ENCODE data around the gene DOCK10. TPM values are rescaled to one million over a fixed set of nuclear protein-coding genes. Genes with fewer than 3 reads are reported as not detected.
A peak's percentile ranks its signal among the peaks of the same experiment; 100 is the strongest.
"Not testable (repeated sequence)": the region's sequence is repeated elsewhere in the genome, so short reads cannot be mapped to it uniquely, and the experiment has no call there.

Gene DOCK10
- total RNA-seq, 1 donor from 2014 or later = 25.4 TPM

DNA sequence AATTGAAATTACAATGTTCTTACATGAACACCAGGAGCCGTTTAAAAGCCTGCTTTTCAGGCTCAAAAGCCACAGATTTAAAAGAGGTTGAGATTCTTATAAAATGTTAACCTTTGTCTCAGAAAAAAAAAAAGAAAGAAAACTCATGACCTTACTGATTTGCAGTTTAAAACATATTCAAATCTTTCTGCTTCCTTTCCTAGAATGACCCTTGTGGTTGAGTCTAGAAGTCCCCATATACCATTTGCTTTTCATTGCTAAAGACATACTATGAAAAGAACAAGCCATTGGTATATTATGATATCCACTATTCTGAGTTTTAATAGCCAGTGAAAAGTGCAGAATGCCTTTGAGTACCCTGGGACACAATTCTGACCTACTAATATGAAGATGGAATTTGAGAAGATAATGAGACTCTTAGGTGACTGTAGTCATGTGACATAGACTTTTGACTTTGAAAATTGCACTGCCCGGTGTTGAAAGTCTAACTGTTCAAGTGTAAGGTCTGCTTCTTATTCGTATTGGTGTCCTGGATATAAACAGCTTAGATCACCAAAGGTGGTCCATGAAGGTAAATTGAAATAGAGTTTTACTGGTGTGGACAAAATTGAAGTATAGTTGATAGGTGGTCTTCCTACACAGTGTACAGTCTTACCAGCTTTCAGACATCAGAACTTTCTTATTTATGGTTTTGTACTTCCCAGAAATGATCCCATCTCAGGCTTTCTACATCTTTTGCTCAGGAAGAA lies 117.0 kb downstream of the DOCK10 start:
- no peak for DNase-seq (ENCODE audit: low read depth, low spot score)

DNA sequence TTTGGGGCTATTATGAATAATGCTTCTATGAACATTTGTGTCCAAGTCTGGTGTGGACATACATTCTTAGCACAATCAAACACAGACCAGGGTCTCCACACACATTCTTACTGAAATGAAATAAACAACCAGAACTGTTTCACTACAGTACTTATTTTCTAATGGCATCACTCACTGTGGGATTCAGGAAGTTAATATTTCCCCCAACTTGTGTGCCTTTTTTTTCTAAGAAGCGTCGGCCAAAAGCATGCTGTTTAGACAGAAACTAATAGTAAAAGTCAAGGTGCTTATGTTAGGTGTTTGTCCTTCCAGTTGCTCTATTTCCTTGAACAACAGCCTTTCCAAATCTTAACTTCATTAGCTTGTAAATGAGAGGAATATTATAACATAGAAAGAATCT lies 117.6 kb downstream of the DOCK10 start:
- no peak for DNase-seq (ENCODE audit: low read depth, low spot score)

DNA sequence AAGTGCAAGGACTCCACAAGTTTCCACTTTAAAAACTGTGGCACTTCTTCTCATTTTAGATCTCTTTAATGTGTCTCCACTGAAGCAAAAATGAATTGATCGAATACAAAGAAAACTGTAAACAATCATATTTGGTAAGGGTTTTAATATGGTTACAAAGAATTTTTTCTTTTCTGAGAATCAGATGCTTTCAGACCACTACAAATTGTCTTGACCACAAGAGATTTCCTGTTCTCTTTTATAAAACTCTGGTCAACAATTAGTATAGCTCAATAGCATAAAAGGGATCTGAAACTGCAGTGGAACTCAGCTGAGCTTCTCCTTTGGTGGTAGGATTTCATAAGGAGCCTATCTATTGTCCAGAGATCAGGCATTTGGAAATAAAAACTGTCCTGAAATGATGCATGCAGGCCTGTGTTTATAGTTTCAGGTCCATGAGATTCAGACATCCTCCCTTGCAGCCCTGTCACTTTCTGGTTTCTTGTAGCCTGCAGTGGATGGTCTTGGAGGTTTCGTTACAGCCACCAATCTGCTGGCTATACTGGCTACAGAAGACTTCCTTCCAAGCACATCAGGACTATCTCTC lies 120.0 kb downstream of the DOCK10 start:
- DNase-seq (ENCODE audit: low read depth, low spot score) = no peak

DNA sequence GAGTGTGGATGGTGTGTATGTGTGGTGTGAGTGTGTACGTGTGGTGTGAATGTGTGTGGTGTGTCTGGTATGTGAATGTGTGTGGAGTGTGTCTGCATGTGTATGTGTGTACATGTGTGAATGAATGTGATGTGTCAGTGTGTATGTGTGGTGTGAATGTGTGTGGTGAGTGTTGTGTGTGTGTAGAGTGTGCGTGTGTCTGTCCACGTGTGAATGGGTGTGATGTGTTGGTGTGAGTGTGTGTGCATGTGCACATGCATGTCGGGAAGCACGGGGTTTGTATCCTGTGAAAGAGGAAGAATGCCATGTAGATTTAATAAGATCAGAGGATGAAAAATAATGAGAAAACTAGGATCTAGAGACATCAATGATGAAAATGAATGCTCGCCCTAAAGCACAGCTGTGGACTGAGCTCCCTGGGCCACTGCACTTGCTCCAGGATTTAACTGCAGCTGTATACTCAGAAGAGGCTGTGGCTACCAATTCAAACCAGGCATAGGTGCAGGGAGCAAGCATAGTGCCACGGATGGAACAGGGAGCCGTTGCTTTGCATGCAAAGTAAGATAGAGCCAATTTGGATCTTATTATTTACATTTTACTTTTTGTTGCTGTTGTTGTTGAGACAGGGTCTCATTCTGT lies 122.7 kb downstream of the DOCK10 start:
- DNase-seq (ENCODE audit: low read depth, low spot score) = no peak

DNA sequence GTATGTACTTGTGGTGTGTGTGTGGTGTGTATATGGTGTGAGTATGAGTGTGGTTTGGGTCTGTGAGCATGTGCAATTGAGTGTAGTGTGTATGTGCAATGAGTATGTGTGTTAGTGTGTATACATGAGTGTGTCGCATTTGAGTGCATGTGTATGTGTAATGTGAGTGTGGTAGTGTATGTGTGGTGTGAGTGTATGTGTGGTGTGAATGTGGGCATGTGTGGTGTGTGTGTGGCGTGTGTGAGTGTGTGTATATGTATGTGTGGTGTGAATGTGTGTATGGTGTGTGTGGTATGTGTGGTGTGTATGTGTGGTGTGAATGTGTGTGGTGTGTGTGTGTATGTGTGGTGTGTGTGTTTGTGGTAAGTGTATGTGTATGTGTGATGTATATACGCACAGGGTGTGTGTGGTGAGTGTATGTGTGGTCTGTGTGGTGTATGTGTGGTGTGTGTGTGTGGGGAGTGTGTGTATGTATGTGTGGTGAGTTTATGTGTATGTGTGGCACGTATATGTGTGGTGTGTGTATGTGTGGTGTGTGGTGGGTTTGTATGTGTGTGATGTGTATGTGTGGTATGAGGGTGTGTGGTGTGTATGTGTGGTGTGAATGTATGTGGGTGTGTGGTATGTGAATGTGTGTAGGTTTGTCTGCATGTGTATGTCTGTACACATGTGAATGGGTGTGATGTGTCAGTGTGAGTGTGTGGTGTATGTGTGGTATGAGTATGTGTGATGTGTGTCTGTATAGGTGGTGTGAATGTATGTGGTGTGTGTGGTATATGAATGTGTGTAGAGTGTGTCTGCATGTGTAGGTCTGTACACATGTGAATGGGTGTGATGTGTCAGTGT lies 123.4 kb downstream of the DOCK10 start:
- no peak for DNase-seq (ENCODE audit: low read depth, low spot score)

DNA sequence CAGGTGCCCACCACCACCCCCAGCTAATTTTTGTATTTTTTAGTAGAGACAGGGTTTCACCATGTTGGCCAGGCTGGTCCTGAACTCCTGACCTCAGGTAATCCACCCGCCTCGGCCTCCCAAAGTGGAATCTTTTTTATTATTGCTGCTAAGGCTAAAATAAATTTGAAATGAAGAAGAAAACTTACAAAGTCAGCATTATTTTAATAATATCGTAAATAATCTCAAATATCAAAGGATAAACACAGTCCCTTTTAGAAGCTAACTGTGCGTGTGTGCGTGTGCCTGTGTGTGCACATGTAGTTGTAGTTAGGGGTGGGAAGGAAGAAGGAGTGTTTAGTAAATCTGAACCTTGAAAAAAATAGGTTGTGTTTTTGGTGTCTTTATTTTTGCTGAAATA lies 125.0 kb downstream of the DOCK10 start:
- DNase-seq (ENCODE audit: low read depth, low spot score) = not testable (repeated sequence)

DNA sequence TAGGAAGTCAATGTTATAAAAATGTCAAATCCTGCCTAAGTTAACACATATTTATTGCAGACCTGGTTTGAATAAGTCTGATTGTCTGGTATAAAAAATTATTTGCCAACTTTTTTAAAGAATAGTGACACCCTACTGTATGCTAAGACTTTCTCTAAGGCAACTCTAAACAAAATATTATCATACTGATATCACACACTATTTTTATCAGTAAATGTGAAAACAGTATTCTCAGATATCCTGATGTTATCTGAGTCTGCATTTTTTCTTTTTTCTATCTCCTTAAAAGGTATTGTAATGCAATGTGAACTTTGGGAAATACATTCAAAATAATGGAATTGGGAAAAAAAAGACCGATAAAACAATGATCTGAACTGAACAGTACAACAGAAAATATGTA lies 127.1 kb downstream of the DOCK10 start:
- DNase-seq (ENCODE audit: low read depth, low spot score) = no peak

DNA sequence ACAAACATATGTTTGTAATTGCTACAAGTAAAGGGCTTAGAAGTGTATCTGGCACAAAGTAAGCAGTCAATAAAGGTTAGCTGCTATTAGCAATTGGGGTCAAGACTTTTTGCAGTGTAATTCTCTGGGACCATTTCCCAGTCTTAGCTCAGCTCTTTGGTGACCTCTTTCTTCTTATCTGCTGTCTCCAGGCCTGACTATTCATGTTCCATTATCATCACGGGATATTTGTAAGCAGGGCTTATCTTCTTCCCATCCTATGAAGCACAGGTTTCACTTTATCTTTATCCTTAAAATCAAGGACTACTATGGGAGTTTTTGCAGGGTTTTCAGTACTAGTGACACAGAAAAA lies 131.7 kb downstream of the DOCK10 start:
- DNase-seq (ENCODE audit: low read depth, low spot score) = peak; percentile 45

DNA sequence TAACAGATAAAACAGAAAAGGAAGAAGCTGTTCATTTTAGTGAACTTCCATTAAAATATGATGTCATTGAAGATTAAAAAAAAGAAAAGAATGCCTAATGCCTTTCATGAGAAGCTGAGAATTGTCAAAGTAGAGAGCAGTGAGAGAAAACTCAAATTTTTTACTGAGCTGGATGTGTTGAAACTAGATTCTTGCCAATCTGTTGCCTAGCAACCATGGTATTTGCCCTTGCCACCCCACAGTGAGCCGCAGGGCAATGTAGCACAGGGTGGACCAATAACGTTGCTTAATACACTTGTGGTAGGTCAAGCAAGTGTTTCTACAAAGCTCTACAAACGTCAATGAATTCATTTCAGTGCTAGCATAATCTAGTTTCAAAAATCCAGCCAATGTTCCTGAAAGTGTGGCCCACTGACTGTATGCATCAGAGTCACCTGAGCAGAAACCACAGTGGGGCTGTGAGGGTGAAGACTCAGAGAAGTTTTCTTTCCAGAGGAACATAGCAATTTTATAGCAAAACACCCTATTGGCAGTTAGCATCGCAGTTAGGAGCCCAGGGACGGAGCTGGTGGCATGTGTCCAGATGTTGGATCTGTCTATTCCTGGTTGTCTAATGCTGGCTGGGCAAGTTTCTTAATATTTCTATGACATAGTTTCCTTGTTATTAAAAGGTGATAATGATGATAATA lies 132.2 kb downstream of the DOCK10 start:
- DNase-seq (ENCODE audit: low read depth, low spot score) = peak; percentile 22

DNA sequence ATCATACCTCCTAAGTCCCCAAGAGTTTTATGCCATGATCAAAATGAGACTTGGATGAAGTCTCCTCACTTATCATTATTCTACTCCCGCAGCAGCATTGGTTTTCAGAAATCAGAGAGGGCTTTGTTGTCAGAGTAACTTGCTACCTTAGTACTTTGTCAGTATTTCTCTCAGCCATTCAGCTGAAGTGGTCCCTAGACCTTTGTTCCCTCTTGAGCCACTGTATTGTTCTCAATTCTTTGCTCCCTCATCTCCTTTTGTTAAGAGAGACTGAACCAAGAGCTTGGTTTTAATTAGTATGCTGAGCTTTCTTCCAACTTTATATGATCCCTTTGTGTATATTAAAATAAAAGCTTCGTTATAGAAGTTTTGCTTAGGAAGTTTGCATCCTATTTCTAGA lies 133.4 kb downstream of the DOCK10 start:
- no peak for DNase-seq (ENCODE audit: low read depth, low spot score)

DNA sequence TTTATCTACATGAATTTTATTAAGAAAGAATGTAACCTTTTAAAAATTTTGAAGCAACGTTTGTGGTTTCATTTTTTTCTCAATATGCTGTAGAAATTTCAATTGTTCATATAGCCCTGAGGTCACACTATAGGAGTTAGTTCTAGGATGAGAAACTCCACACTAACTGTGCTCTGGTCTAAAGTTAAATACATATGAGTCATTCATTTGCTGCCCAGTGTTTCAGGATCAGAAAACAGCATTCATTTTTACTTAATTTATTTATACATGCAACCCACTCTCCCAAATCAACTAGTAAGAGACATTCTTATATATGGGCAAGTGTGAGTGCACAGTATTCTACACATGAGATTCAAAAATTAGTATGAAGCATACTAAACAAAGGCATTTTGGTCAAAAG lies 137.9 kb downstream of the DOCK10 start:
- DNase-seq (ENCODE audit: low read depth, low spot score) = no peak

DNA sequence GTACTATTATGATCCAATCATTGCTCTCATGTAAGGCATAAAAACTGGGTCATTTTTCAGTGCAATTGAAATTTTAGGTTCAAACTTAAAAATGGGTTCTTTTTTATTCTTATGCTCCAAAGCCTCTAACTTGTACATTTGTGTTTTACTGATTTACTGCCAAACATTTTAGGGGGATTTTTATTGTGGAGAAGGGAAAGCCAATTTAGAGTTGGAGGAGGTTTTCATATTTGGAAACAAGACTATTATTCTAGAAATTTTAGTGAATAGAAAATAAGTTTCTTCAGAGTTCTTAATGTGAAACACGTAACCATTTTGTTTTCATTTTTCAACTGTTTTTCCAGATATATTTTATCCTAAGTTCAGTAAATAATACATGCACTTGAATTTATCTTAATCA lies 138.6 kb downstream of the DOCK10 start:
- no peak for DNase-seq (ENCODE audit: low read depth, low spot score)

DNA sequence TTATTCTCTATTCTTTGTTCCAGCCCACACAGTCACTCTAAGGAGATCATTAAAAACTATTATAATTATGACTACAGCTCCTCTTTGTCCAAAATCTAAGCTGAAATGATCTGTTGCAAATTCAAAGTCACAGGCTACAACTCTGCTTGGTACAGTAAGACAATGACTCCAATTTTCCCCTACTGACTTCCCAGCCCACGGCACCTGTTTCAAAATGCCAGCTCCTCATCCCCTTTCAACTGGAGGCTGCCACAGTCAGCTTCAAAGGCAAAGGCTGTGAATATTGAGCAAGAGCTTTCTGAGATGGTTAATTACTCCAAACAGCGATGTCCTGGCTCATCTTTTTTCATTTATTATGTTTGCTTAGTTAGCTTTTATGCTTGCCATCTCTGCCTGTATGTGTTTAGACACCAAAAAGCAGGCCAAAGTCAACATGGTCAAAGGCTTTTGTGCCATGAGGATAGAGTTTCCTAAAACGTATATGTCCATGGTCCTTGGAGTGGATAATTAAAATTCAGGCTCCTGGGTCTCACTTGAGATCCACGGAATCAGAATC lies 141.1 kb downstream of the DOCK10 start:
- no peak for DNase-seq (ENCODE audit: low read depth, low spot score)

DNA sequence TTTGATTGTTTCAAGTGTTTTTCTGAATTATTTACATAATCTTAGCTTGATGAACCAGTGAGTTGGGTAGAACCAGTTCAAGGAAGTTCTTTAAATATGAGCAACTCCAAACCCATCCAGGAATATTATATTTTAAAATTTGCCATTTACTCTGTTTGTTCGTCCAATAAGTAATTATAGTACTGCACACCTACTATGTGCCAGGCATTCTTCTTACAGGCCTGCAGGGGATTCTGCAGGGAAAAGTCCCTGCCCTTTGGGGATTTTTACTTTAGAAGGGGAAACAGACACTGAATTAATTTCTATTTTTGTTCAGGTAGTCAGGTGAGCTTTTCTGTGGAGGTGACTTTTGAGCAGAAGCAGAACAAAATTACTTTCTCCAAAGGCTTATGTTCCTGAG lies 146.9 kb downstream of the DOCK10 start:
- no peak for DNase-seq (ENCODE audit: low read depth, low spot score)

DNA sequence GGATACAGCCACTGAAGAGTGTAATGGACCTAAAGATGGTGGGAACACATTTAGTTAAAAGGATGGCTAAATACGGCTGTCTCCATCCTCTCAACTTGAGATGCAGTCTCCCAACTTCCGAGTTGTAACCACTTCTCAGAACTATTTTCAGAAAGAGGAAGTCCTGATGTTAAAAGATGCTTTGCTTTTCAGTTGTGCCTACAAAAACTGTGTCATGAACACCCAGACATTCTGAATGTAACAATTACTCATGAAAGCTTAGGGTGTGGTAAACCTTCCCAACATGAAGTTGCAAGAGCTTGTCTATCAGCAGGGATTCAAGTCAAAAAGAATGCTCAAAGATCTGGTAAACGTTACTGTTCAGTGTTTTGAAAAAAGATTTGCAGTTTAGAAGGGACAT lies 147.9 kb downstream of the DOCK10 start:
- DNase-seq (ENCODE audit: low read depth, low spot score) = no peak

DNA sequence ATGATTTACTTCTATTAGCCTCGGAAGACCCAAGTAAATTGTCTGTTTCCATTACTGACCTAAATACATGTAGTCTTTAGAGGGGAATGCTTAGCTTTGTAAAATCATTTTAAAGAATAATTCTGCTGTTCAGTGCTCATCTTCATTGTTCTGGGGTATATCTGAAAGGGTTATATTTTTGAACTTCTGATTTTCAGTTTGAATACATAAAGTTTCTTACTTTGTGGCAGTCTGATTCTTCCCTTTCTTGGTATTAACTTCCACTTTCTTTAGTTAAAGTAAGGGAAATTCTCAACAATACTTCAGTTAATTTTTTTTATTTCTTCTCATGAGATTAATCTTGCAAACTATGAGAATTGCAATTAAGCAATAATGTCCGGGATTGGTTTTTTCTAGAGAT lies 148.4 kb downstream of the DOCK10 start:
- no peak for DNase-seq (ENCODE audit: low read depth, low spot score)

DNA sequence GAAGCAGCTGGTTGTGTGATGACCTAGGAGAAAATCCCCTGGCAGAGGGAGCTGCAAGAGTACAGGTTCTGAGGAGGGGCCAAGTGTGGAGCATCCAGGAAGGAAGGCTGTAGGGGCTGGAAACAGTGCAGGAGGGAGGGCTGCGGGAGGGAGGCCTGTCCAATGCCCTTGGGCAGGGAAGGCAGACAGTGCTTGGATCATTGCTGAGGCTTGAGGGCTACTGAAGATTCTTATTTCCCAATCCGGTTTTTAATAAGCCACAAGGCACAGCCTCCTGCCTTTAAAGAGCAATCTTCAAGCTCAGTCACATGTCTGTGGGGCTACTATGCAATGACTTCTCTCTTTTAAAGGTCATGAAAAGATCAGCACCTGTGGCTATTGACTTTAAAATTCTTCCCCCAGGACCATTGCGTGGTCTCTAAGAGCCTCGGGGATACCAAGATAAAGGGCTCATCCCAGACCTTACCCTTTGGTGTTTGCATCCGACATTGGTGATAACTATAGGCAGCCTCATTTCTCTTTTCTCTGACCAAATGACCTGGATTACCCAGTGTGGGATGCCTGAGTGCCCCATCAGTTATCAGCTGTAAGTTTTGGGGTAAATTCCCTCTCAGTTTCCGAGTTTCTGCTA lies 149.6 kb downstream of the DOCK10 start:
- no peak for DNase-seq (ENCODE audit: low read depth, low spot score)

DNA sequence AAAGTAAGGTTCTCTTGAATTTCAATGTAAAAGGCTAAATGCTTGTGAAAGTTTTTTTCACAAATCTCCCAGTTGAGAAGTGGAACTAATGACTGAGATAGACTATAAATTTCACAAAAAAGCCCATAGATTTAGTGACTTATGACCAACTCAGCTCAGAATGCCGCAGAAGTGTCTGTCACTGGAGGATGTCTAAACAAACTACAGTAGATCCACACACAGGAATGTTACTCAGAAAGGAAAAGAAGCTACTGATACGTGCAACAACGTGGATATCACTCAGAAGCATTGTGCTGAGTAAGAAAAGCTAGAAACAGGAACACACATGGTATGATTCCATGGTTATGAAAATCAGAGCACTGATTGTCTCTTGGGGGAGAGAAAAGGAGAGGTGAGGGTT lies 151.9 kb downstream of the DOCK10 start:
- DNase-seq (ENCODE audit: low read depth, low spot score) = no peak

DNA sequence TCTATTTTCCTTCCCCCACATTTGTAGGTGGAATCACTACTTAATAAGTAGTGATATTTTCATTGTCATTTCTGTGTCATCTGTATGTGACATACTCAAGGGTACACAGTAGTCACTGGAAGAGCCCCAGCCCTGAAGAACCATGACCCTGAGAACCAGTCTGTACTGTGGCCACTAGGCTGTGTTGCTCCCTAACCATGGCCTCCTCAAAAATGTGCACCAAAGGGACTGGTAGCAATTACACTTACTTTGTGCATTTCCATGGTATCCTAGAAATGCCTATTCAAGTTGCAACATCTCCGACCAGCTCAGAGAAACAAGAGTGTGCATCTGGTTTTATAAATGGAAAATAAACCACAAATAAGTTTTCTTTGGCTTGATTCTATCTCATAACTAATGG lies 155.1 kb downstream of the DOCK10 start:
- no peak for DNase-seq (ENCODE audit: low read depth, low spot score)

DNA sequence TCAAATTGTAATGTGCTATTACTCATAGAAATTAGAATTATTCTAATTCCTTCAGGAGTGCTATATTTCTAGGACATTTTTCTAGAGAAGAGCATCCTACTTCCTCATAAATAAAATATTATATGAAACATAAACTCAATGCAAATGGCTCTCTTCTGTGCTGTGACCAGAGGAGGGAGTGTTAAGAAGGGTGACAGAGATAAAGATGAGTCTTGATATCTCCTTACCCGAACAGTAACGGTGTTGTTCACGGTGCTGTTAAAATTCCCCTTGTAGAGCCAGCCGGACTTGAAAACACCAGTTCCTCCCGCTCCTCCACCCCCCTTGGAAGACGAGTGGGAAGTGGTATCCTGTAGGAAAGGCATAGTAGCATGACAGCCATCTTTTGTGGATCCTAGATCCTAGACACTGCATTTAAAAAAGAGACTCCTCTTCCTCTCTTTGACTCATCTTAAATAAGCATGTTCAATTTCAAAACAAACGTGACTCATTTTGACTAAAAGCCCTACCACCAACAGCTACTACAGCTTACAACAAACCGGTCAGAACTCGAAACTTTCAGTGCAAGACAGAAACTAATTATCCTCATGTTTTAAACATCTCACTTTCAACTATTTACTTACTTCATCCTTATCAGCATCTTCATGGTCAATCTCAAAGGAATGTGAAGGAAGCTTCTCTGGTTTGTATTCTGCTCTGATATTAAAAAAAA lies 156.3 kb downstream of the DOCK10 start:
- no peak for DNase-seq (ENCODE audit: low read depth, low spot score)

Data from pulmonary artery endothelial cell (primary cell).